ENCODE results near the gene TMEM145. TPM values are rescaled to one million over a fixed set of nuclear protein-coding genes. Genes with fewer than 3 reads are reported as not detected.

TMEM145 gene
- total and polyA plus RNA-seq, 9 of the 15 experiments (the other 6 are each of a cell fraction or from before 2014, with no cell fraction given), result 0.80 to 5.5 (median 1.9) TPM; not detected in 3

DNA sequence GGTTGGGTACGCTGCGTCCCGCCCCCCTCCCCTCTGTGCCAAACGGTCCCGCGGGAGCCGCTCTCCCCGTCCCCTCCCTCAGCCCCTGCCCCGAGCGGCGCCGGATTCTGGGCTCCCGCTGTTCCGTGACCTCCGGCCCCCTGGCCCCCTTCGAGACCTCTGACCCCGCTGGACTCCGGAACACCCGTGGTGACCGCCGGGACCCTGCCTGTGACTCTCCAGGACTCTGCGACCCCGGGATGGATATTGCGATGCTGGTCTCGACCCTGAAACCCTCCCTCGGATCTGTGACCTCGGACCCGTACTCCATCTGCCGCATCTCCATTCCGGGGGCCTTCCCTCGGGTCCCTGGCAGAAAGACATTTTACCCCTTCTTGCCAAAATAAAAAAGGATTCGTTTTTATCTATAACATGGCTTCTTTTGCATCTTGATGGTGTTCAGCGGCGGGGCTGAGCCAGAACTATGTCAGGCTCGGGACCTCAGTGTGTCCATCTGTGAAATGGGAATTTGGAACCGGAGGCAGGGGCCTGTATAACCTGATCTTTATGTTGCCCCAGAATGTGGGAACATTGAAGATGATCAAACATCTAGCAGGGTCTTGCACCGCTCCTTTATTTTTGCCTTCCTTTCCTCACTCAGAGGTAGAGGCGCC lies 11.7 kb downstream of the TMEM145 start (continued):
- TF ChIP-seq, protein P1, sequence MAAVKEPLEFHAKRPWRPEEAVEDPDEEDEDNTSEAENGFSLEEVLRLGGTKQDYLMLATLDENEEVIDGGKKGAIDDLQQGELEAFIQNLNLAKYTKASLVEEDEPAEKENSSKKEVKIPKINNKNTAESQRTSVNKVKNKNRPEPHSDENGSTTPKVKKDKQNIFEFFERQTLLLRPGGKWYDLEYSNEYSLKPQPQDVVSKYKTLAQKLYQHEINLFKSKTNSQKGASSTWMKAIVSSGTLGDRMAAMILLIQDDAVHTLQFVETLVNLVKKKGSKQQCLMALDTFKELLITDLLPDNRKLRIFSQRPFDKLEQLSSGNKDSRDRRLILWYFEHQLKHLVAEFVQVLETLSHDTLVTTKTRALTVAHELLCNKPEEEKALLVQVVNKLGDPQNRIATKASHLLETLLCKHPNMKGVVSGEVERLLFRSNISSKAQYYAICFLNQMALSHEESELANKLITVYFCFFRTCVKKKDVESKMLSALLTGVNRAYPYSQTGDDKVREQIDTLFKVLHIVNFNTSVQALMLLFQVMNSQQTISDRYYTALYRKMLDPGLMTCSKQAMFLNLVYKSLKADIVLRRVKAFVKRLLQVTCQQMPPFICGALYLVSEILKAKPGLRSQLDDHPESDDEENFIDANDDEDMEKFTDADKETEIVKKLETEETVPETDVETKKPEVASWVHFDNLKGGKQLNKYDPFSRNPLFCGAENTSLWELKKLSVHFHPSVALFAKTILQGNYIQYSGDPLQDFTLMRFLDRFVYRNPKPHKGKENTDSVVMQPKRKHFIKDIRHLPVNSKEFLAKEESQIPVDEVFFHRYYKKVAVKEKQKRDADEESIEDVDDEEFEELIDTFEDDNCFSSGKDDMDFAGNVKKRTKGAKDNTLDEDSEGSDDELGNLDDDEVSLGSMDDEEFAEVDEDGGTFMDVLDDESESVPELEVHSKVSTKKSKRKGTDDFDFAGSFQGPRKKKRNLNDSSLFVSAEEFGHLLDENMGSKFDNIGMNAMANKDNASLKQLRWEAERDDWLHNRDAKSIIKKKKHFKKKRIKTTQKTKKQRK (IDR thresholded peaks at IDR 0.05; ENCODE audit: borderline replicate concordance, low read depth, low read length), result no peak
- TF ChIP-seq CBFA2T2 (conservative IDR thresholded peaks at IDR 0.05), result no peak
- TF ChIP-seq MITF (IDR thresholded peaks at IDR 0.05), result no peak
- TF ChIP-seq, protein P2, sequence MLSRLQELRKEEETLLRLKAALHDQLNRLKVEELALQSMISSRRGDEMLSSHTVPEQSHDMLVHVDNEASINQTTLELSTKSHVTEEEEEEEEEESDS (CRISPR knock-in tag; IDR thresholded peaks at IDR 0.05), result no peak
- TF ChIP-seq ZNF780A (CRISPR knock-in tag; IDR thresholded peaks at IDR 0.05), result no peak
- 0 out of 2 replicates have a peak, but pooled peaks have one; percentile 61 for TF ChIP-seq TRIM28 (IDR thresholded peaks at IDR 0.05)
- no peak for TF ChIP-seq ILK (tag; IDR thresholded peaks at IDR 0.05; ENCODE audit: borderline replicate concordance, low read depth)
- peak; percentile 90 for TF ChIP-seq SMARCA5 (IDR thresholded peaks at IDR 0.05)
- no peak for TF ChIP-seq GTF3C2 (IDR thresholded peaks at IDR 0.05; ENCODE audit: borderline replicate concordance, extremely low read depth, insufficient read length)
- no peak for TF ChIP-seq GABPB2 (CRISPR knock-in tag; conservative IDR thresholded peaks at IDR 0.05)
- no peak for TF ChIP-seq KHSRP (IDR thresholded peaks at IDR 0.05)
- no peak for TF ChIP-seq MCM7 (IDR thresholded peaks at IDR 0.05)
- no peak for TF ChIP-seq POLR2H (tag; IDR thresholded peaks at IDR 0.05; ENCODE audit: low read depth)
- no peak for TF ChIP-seq ZMIZ1 (IDR thresholded peaks at IDR 0.05; ENCODE audit: low read depth in 2 of 2, low read length in 2 of 2)
- TF ChIP-seq CBX1 (IDR thresholded peaks at IDR 0.05; ENCODE audit: low read depth), result no peak; the same call in 1 of the 2 replicates
- no peak for TF ChIP-seq HLTF (IDR thresholded peaks at IDR 0.05)
- no peak for TF ChIP-seq ZNF766 (CRISPR knock-in tag; conservative IDR thresholded peaks at IDR 0.05)
- no peak for TF ChIP-seq SLC30A9 (CRISPR knock-in tag; IDR thresholded peaks at IDR 0.05)

All from K562 (cell line).